Urothelium cell line (cell line): ENCODE data around the gene SIGMAR1.

Experiments
- DNase-seq: peaks from one replicate; pipeline ENCODE4 v3.0.0; 2011; ENCODE audit warnings: low spot score, mixed read lengths
- FAIRE-seq: peaks from 2 replicates; lab custom pipeline; 2011; peaks lifted over from hg19 to GRCh38; lab: Jason Lieb, UNC

SIGMAR1 gene

GRCh38 chr9:34607331-34607730 is 30.3 kb downstream of the SIGMAR1 start:
- FAIRE-seq: no peak
- no peak for DNase-seq

GRCh38 chr9:34606905-34607304 is 30.7 kb downstream of the SIGMAR1 start:
- DNase-seq (no peak), FAIRE-seq (no peak)

GRCh38 chr9:34606190-34606589 is 31.4 kb downstream of the SIGMAR1 start:
- DNase-seq: no peak
- no peak for FAIRE-seq

- FAIRE-seq (peak; percentile 85), DNase-seq (peak; percentile 87)
These were observed 33.9 kb downstream of the SIGMAR1 start for GRCh38 chr9:34603610-34604231.

- DNase-seq: no peak
These were observed 35.5 kb downstream of the SIGMAR1 start for GRCh38 chr9:34601937-34602573.

GRCh38 chr9:34600908-34601307 is 36.7 kb downstream of the SIGMAR1 start:
- DNase-seq (no peak), FAIRE-seq (no peak)

More at GRCh38 chr9:34601937-34602573, 35.5 kb downstream of the SIGMAR1 start:
- no peak for FAIRE-seq

- FAIRE-seq: no peak
These were observed 38.0 kb downstream of the SIGMAR1 start for GRCh38 chr9:34599546-34599945.

GRCh38 chr9:34594177-34594576 is 43.4 kb downstream of the SIGMAR1 start:
- DNase-seq (no peak), FAIRE-seq (no peak)

More at GRCh38 chr9:34599546-34599945, 38.0 kb downstream of the SIGMAR1 start:
- no peak for DNase-seq

GRCh38 chr9:34592895-34593601 is 44.5 kb downstream of the SIGMAR1 start:
- no peak for DNase-seq

GRCh38 chr9:34591917-34592866 is 45.4 kb downstream of the SIGMAR1 start:
- no peak for FAIRE-seq
- no peak for DNase-seq

More at GRCh38 chr9:34592895-34593601, 44.5 kb downstream of the SIGMAR1 start:
- FAIRE-seq: peak; percentile 61

GRCh38 chr9:34591248-34591916 is 46.2 kb downstream of the SIGMAR1 start:
- DNase-seq (peak; percentile 93), FAIRE-seq (peak; percentile 96)

- DNase-seq: peak; percentile 18
- FAIRE-seq: peak; percentile 85
These were observed 47.0 kb downstream of the SIGMAR1 start for GRCh38 chr9:34590381-34591247.

GRCh38 chr9:34589636-34590380 is 47.8 kb downstream of the SIGMAR1 start, which contains the start of gene CNTFR:
CNTFR (minus strand) TSS chr9:34589724; CDS start chr9:34568981, 20,743 bp downstream.
- FAIRE-seq (peak; percentile 92), DNase-seq (peak; percentile 83)

GRCh38 chr9:34588671-34589635 is 48.6 kb downstream of the SIGMAR1 start:
- DNase-seq (no peak), FAIRE-seq (no peak)

GRCh38 chr9:34587271-34587670 is 50.3 kb downstream of the SIGMAR1 start:
- no peak for DNase-seq
- no peak for FAIRE-seq

- FAIRE-seq (no peak), DNase-seq (no peak)
These were observed 51.5 kb downstream of the SIGMAR1 start for GRCh38 chr9:34585946-34586669.

GRCh38 chr9:34584970-34585369 is 52.6 kb downstream of the SIGMAR1 start:
- no peak for FAIRE-seq
- no peak for DNase-seq
